SK-N-SH (cell line): ENCODE measurements around the gene PXYLP1.

Experiments
- CHD2 ChIP-seq: fragments of 150-350 bp; IDR thresholded peaks from 2 replicates; pipeline ENCODE4 v1.6.1; 2018; ENCODE audit warnings: low read length; ENCODE audit not compliant: partially characterized antibody
- CTCF ChIP-seq: fragments of 200-600 bp; sonication (generic); IDR thresholded peaks from 2 replicates; pipeline ENCODE4 v1.6.1; 2017; ENCODE audit warnings: antibody characterized with exemption, mild to moderate bottlenecking, moderate library complexity
- POLR2AphosphoS5 ChIP-seq: IDR thresholded peaks from 2 replicates; pipeline ENCODE4 v1.6.1; 2012; ENCODE audit warnings: low read depth, low read length
- RFX5 ChIP-seq: IDR thresholded peaks from 2 replicates; pipeline ENCODE4 v1.6.1; 2012; ENCODE audit warnings: mild to moderate bottlenecking, improper control_type of control experiment, low read length
- TF ChIP-seq, protein P1 (sequence below): IDR thresholded peaks from 2 replicates; pipeline ENCODE4 v1.4.0; 2012; ENCODE audit warnings: low read depth, borderline replicate concordance
- TF ChIP-seq, protein P2 (sequence below): IDR thresholded peaks from 2 replicates; pipeline ENCODE4 v1.6.1; 2012; ENCODE audit warnings: mild to moderate bottlenecking, low read depth, low read length, moderate library complexity

DNA sequence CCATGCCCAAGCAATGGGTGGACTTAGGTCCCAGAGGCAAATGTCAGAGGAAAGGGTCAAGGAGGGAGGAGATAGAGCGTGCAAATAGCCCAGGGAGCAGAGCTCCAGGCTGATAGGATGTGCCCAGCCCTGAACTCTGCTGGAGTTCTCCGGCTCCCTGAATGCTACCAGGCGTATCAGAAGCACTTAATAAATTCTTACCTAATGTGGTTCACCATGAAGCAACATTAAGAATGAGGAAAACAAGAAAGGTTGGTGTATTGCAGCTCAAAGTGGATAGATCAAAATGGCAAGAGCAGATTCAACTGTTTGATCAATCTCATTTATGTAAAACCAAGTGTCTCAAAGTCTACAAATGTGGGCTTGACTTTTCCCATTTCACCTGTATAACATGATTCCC lies 38.3 kb downstream of the PXYLP1 start:
- TF ChIP-seq CTCF (no peak), POLR2AphosphoS5 (no peak), RFX5 (no peak), CHD2 (no peak)
- TF ChIP-seq, protein P1, sequence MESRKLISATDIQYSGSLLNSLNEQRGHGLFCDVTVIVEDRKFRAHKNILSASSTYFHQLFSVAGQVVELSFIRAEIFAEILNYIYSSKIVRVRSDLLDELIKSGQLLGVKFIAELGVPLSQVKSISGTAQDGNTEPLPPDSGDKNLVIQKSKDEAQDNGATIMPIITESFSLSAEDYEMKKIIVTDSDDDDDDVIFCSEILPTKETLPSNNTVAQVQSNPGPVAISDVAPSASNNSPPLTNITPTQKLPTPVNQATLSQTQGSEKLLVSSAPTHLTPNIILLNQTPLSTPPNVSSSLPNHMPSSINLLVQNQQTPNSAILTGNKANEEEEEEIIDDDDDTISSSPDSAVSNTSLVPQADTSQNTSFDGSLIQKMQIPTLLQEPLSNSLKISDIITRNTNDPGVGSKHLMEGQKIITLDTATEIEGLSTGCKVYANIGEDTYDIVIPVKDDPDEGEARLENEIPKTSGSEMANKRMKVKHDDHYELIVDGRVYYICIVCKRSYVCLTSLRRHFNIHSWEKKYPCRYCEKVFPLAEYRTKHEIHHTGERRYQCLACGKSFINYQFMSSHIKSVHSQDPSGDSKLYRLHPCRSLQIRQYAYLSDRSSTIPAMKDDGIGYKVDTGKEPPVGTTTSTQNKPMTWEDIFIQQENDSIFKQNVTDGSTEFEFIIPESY = no peak
- TF ChIP-seq, protein P2, sequence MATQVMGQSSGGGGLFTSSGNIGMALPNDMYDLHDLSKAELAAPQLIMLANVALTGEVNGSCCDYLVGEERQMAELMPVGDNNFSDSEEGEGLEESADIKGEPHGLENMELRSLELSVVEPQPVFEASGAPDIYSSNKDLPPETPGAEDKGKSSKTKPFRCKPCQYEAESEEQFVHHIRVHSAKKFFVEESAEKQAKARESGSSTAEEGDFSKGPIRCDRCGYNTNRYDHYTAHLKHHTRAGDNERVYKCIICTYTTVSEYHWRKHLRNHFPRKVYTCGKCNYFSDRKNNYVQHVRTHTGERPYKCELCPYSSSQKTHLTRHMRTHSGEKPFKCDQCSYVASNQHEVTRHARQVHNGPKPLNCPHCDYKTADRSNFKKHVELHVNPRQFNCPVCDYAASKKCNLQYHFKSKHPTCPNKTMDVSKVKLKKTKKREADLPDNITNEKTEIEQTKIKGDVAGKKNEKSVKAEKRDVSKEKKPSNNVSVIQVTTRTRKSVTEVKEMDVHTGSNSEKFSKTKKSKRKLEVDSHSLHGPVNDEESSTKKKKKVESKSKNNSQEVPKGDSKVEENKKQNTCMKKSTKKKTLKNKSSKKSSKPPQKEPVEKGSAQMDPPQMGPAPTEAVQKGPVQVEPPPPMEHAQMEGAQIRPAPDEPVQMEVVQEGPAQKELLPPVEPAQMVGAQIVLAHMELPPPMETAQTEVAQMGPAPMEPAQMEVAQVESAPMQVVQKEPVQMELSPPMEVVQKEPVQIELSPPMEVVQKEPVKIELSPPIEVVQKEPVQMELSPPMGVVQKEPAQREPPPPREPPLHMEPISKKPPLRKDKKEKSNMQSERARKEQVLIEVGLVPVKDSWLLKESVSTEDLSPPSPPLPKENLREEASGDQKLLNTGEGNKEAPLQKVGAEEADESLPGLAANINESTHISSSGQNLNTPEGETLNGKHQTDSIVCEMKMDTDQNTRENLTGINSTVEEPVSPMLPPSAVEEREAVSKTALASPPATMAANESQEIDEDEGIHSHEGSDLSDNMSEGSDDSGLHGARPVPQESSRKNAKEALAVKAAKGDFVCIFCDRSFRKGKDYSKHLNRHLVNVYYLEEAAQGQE = no peak
